ENCODE measurements around the gene HERC3. TPM values are rescaled to one million over a fixed set of nuclear protein-coding genes. Genes with fewer than 3 reads are reported as not detected.

HERC3 gene
- polyA plus RNA-seq, 1 donor from 2014 or later = 32.6 TPM

DNA sequence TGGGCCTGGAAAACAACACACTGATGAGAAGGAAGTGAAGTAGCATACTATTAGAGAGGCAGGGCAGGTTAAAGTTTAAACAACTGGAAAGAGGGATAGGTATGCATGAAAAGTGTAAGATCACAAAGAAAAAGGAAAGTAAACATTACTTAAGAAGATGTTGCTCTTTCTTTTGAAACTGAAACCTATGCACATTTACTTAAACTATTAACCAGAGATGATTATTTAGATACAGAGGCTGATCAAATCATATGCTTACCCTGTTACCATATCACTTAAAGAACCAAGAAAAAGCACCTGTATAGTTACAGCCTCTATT lies 67.6 kb downstream of the HERC3 start:
- H3K4me3 Mint-ChIP-seq = no peak overlapping the region
- H3K9me3 Mint-ChIP-seq = no peaks in the 10 kb centered on the region
- H3K27me3 Mint-ChIP-seq = no peaks in the 10 kb centered on the region
- H3K4me1 Mint-ChIP-seq = peaks cover 0 to 2% (median 0%) of the 10 kb centered on the region in 3 donors
- H3K27ac Mint-ChIP-seq = no peak overlapping the region
- H3K36me3 Mint-ChIP-seq = peaks cover 14% of the 10 kb centered on the region

DNA sequence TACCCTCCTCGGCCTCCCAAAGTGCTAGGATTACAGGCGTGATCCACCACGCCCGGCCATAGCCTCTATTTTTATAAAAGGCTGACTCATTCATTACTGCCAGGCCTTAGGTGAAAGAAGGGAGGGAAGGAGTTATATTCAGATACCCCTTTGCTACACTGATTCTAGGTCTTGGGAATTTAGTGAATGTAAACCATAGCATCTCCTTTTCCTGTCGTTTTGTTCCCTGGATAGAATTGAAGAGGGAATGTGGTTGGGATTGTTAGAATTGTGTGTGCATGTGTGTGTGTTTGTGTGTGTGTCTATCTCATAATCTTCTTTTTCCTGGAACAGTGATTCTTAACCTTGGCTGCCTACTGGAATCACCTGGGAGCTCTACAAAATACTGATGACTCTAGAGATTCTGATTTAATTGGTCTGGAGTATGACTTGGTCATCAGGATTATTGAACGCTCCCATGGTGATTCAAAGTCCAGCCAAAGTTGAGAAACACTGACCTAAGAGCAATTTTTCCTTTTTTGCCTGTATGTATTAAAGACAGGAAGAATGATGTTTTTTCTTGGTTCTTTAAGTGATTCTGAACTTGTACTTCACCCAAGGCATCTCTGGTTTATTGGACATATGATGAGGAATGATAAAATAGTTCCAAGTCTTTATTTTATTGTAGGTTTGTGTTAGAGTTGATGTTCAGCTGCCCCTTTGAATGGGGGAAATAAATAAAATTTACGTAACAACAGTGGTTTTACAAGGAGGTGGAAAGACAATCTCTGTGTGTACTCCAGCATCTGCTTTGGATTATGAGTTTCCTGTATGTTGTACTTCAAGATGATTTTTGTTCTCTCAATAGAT lies 68.4 kb downstream of the HERC3 start:
- H3K4me3 Mint-ChIP-seq = peak overlapping the region in 1 of 4 donors; percentile 26
- H3K4me1 Mint-ChIP-seq = peaks cover 0 to 2% (median 0%) of the 10 kb centered on the region in 3 donors
- H3K36me3 Mint-ChIP-seq = peaks cover 9% of the 10 kb centered on the region
- no peaks in the 10 kb centered on the region for H3K27me3 Mint-ChIP-seq
- H3K9me3 Mint-ChIP-seq = no peaks in the 10 kb centered on the region
- H3K27ac Mint-ChIP-seq = peak overlapping the region in 1 of 3 donors; percentile 24

DNA sequence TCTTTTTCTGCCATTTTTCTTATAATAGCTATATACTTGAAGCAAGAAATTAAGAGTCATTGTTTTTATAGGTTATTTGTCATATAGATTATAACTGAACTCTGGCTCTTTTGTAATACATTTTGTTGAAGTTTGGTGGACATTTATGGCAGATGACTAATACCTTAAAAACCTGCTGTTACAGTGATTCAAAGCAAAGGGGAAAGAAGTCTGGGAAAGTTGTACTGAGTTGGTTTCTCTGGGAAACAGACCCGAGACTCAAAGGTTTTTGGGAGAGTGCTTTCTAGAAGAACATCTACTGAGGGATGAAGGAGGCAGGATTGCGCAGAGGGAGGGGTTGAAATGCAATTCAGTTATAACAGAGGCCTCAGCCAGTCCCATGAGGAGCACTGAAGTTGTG lies 69.5 kb downstream of the HERC3 start:
- Mint-ChIP-seq H3K36me3 (peaks cover 8% of the 10 kb centered on the region), H3K27me3 (no peaks in the 10 kb centered on the region), H3K27ac (no peak overlapping the region)

DNA sequence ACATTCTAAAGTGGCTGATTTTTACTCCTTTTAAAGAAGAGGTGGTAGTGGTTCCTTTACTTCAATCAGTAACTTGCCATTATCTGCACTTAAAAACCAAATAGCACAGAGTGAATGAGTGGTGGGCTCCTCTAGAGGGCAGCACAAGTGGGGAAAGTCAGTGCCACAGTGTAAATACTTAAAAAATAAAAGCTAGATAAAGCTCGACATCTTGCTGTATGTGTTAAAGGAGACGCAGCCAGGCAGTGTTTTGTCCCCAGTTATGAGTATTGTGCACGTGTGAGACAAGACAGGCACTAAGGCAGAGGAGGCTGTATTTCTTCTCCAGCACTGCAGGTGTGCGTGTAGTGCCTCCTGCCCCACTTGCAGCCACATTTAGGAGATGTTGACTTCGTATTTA lies 80.7 kb downstream of the HERC3 start:
- H3K36me3 Mint-ChIP-seq = peaks cover 8% of the 10 kb centered on the region
- no peak overlapping the region for H3K27ac Mint-ChIP-seq
- H3K4me3 Mint-ChIP-seq = no peak overlapping the region
- no peaks in the 10 kb centered on the region for H3K4me1 Mint-ChIP-seq
- H3K9me3 Mint-ChIP-seq = no peaks in the 10 kb centered on the region
- no peaks in the 10 kb centered on the region for H3K27me3 Mint-ChIP-seq

More for the DNA sequence above, 69.5 kb downstream of the HERC3 start:
- Mint-ChIP-seq H3K4me1 (peaks cover 0 to 2% (median 0%) of the 10 kb centered on the region in 3 donors), H3K9me3 (no peaks in the 10 kb centered on the region), H3K4me3 (no peak overlapping the region)

DNA sequence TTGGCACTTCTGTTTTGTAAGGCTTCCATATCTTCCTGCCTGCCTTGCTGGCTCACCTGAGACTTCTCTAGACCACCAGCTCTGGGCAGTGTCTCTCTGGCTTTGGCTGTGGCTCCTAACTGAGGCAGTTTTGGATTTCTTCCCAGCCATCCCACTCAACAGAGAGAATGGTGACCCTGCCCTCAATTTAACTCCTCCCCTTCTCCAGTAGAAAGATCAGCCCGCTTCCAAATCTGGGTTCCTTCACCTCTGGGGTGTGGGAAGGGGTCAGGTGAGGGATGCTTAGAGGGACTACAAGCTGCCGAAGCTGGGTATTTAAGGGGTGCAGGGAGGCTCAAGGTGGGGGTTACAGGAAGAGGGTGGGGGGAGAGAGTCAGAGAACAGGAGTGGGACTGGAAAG lies 81.6 kb downstream of the HERC3 start:
- H3K27me3 Mint-ChIP-seq = no peaks in the 10 kb centered on the region
- H3K4me1 Mint-ChIP-seq = no peaks in the 10 kb centered on the region
- peaks cover 16% of the 10 kb centered on the region for H3K36me3 Mint-ChIP-seq
- no peaks in the 10 kb centered on the region for H3K9me3 Mint-ChIP-seq
- H3K4me3 Mint-ChIP-seq = no peak overlapping the region
- H3K27ac Mint-ChIP-seq = no peak overlapping the region

DNA sequence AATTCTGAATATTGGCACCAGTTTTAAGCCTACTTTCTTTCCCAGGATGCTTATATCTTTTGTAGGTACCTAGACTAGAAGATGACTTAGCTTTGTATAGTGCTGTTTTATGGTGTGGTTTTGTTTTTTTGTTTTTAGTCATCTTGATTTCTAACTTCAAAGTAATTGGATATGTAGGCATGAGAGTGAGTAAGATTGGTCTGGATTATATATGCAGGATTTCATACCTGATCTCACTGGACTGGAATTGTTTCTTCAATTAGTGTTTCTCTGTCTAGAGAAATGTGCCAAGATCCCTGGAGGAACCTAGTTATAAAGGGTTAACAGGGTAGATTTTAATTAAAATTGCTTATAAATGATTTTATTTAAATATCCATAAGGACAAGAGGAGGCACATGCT lies 82.3 kb downstream of the HERC3 start:
- Mint-ChIP-seq H3K36me3 (peaks cover 20% of the 10 kb centered on the region), H3K4me1 (no peaks in the 10 kb centered on the region), H3K4me3 (no peak overlapping the region), H3K27me3 (no peaks in the 10 kb centered on the region), H3K9me3 (no peaks in the 10 kb centered on the region), H3K27ac (no peak overlapping the region)

DNA sequence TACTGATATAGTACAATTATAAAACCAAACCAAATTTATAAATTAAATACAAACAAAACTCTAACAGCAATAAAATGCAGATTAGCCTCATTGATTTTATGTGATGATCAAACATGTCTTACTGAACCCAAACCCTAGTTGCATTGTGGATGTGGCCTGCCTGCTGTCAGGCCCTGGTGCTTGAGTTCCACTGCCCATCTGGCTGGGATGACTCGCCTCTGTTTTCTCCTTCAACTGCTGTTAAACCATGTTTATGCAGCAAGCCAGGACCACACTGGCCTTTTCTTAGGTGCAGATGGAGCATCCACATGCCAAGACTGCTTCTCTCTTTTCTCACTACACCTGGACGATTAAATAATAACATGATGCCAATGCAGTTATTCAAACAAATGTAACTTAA lies 82.7 kb downstream of the HERC3 start:
- H3K36me3 Mint-ChIP-seq = peaks cover 22% of the 10 kb centered on the region
- H3K9me3 Mint-ChIP-seq = no peaks in the 10 kb centered on the region
- no peaks in the 10 kb centered on the region for H3K4me1 Mint-ChIP-seq
- no peak overlapping the region for H3K4me3 Mint-ChIP-seq
- no peaks in the 10 kb centered on the region for H3K27me3 Mint-ChIP-seq
- H3K27ac Mint-ChIP-seq = no peak overlapping the region

DNA sequence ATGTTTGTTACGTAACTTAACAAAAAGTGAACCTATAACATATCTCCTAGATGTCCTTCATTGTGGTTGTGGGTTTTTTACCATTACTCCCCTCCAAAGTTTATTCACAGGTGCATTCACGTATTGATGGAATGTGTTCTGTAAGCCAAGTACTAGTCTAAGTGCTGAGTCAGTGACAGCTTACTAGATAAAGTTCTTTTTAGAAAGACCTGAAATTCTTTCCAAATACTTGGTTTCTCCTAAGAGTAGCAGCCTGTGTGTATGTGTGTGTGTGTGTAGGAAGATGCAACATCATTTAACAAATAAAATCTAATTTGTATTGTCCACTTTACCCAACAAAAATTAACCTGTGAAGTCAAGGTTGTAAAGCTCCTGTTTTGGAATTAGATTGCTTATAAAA lies 83.3 kb downstream of the HERC3 start:
- no peaks in the 10 kb centered on the region for H3K27me3 Mint-ChIP-seq
- H3K4me3 Mint-ChIP-seq = no peak overlapping the region
- no peaks in the 10 kb centered on the region for H3K9me3 Mint-ChIP-seq
- H3K27ac Mint-ChIP-seq = no peak overlapping the region
- peaks cover 22% of the 10 kb centered on the region for H3K36me3 Mint-ChIP-seq
- no peaks in the 10 kb centered on the region for H3K4me1 Mint-ChIP-seq

DNA sequence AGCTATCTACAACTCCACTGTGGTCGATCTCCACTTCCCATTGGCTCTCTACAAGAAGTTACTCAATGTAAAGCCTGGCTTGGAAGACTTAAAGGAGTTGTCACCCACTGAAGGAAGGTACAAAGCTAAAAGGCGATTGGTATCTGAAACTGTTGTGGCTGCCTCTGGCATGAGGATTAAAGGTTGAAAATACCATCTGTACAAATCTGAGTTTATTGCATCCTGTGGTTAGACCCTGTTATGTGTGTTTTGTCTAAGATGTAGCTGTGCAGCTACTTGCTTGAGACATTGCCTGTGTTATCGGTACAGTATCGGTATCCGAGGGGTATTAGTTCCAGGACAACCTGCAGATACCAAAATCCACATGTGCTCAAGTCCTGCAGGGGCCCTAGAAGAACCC lies 88.9 kb downstream of the HERC3 start:
- H3K36me3 Mint-ChIP-seq = peaks cover 35% of the 10 kb centered on the region

DNA sequence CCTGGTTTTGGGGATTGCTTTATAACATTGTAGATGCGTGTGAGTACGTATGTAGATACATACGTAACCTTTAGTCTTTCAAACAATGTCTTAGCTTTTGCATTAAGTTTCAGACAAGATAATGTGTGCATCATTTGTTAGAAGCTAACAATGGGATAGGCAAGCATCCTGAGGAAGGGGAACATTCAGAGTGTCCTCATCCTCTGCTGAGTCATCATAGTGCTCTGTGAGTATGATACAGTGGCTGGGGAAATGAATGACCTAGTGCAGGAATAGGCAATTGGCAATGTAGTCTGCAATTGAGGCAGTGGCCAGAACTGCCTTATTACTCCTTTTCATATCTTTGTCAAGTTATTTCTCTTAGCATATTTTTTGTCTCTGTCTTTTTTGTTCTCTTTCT lies 98.1 kb downstream of the HERC3 start:
- H3K27ac Mint-ChIP-seq = no peak overlapping the region
- H3K9me3 Mint-ChIP-seq = no peaks in the 10 kb centered on the region
- no peaks in the 10 kb centered on the region for H3K27me3 Mint-ChIP-seq
- peaks cover 13% of the 10 kb centered on the region for H3K36me3 Mint-ChIP-seq
- H3K4me1 Mint-ChIP-seq = no peaks in the 10 kb centered on the region
- no peak overlapping the region for H3K4me3 Mint-ChIP-seq

More for the DNA sequence above, 88.9 kb downstream of the HERC3 start:
- Mint-ChIP-seq H3K4me1 (peaks cover 0 to 2% (median 0%) of the 10 kb centered on the region in 3 donors), H3K9me3 (no peaks in the 10 kb centered on the region), H3K27me3 (no peaks in the 10 kb centered on the region), H3K4me3 (no peak overlapping the region), H3K27ac (no peak overlapping the region)

DNA sequence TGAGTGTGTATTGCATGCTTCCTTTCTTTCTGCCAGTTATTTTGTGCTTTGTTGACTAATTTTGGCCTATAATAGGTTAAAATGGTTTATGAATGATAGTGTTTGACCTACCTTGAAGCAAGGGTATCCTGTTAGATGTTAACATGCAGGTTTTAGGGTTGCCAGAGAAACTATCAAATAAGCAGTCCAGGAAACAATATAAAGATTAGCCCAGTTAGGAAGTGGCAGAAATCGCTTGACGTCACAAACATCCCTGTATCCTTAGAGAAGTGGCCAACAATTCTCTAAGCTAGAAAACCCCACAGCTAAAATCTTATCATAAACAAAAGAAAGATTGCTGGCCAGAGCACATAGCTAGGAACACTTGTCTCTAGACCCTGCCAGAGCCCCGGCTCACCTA lies 101.5 kb downstream of the HERC3 start:
- no peak overlapping the region for H3K27ac Mint-ChIP-seq
- H3K4me1 Mint-ChIP-seq = peaks cover 3 to 5% (median 5%) of the 10 kb centered on the region in 3 donors
- H3K36me3 Mint-ChIP-seq = peaks cover 9% of the 10 kb centered on the region
- no peaks in the 10 kb centered on the region for H3K9me3 Mint-ChIP-seq
- no peak overlapping the region for H3K4me3 Mint-ChIP-seq
- no peaks in the 10 kb centered on the region for H3K27me3 Mint-ChIP-seq

DNA sequence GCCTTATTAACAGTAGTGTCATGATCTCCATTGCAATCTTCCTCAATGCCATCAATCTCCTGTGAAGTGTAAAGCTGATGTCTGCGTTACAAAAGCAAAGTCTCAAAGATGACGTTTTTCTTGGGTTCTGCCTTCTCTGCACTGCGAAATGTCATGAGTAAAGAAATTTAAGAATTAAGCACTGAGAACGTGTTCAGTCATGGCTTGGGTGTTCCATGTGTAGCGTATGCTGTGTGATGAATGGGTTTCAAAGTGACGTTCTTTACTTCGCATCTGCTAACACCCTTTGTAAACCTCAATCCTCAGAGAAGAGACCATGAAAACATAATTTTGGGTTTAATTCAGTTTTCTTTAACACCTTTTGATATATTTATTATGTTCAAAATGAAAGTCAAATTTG lies 104.3 kb downstream of the HERC3 start:
- Mint-ChIP-seq H3K36me3 (peaks cover 2% of the 10 kb centered on the region), H3K4me1 (peaks cover 3 to 6% (median 5%) of the 10 kb centered on the region in 3 donors), H3K4me3 (peak overlapping the region; percentile 86 to 95 (median 94)), H3K9me3 (no peaks in the 10 kb centered on the region), H3K27me3 (no peaks in the 10 kb centered on the region), H3K27ac (no peak overlapping the region)

DNA sequence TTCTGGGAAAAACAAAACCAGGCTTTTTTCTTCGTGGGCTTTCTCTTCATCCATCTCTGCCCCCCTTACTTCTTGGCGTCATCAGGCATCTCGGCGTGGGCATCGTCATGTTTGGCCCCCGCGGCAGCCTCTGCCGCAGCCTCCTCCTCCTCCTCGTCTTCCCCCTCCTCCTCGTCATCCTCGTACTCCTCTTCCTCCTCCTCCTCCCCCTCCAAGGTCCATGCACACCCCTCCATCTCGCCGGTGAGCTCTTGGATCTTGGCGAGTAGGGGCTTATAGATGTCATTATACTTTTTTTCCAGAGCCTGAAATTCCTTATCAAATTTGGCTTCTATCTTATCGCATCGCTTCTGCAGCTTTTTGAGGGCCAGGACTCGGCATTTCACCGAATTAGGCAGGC lies 104.9 kb downstream of the HERC3 start:
- Mint-ChIP-seq H3K4me3 (peak overlapping the region; percentile 86 to 95 (median 94)), H3K27ac (peak overlapping the region in 2 of 3 donors; percentile 91), H3K4me1 (peaks cover 3 to 6% (median 5%) of the 10 kb centered on the region in 3 donors), H3K27me3 (no peaks in the 10 kb centered on the region), H3K9me3 (no peaks in the 10 kb centered on the region), H3K36me3 (peaks cover 2% of the 10 kb centered on the region)

DNA sequence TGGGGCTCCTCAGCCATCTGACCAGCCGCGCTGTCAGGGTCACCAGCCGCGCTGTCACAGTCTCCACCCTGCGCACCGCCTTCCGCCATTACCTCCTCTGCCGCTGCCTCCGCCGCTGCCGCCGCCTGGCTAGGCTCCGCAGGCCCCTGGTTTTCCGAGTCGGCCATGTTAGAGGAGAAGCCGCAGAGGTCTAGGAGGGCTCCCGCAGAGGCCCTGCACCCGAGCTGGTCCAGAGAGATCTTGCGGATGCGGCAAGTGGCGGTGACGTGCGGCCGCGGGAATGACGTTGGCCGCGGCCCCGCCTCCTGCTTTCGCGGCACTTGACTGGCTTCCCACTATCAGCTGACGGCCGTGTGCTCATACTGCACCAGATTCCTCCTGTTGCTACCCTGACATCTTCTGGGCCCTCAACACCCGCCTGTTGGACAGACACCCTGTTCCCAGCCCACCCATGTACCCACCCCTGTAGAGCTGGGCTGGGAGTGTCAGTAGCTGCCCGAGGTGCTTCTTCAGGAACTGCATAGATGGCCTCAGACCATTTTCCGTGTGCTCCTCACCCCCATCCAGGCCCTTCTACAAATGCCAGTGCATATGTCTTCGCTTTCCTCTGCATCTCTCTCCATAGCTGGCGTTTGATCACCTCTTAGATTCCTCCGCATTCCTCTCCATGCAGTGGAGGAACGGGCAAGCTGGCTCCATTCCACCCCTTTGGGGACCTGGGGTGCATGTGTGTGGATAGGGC lies 105.5 kb downstream of the HERC3 start, which contains the start of gene NAP1L5:
TSS of gene NAP1L5 (minus strand) at position 242 of the 742 bp plus-strand sequence. CDS start at position 167, 75 bp downstream.
- H3K9me3 Mint-ChIP-seq = no peaks in the 10 kb centered on the region
- peaks cover 6% of the 10 kb centered on the region for H3K36me3 Mint-ChIP-seq
- peaks cover 3 to 8% (median 6%) of the 10 kb centered on the region in 3 donors for H3K4me1 Mint-ChIP-seq
- H3K27me3 Mint-ChIP-seq = no peaks in the 10 kb centered on the region
- H3K4me3 Mint-ChIP-seq = peak within 1 kb of the TSS; percentile 86 to 95 (median 94)
- H3K27ac Mint-ChIP-seq = peak within 1 kb of the TSS in 2 of 3 donors; percentile 91

DNA sequence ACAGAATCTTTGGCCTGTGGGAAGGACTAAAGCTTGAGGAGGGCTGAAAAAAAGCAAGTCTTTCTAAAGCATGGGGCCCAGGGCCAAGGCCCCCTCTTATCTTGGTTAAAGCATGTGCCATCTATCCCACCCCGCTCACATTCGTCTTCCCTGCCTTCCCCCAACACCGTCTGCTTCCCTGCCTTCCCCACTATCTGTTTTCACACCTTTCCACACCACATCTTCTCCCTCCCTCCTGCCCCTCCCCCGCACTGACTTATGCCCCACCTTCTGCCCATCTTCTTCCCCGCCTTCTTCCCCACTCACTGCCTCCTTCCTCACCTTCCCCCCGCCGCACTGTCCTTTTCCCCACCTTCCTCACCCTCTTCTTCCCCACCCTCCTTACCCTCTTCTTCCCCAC lies 106.2 kb downstream of the HERC3 start:
- peak overlapping the region in 2 of 3 donors; percentile 91 for H3K27ac Mint-ChIP-seq
- peaks cover 3 to 9% (median 6%) of the 10 kb centered on the region in 3 donors for H3K4me1 Mint-ChIP-seq
- H3K36me3 Mint-ChIP-seq = peaks cover 10% of the 10 kb centered on the region
- peak overlapping the region in 1 of 4 donors; percentile 93 for H3K4me3 Mint-ChIP-seq
- no peaks in the 10 kb centered on the region for H3K27me3 Mint-ChIP-seq
- no peaks in the 10 kb centered on the region for H3K9me3 Mint-ChIP-seq
